Measurements from ENCODE around the gene DPYSL5.
"Not testable (repeated sequence)": the region's sequence is repeated elsewhere in the genome, so short reads cannot be mapped to it uniquely, and the experiment has no call there.

Gene DPYSL5

GRCh38 chr2:26847655-26848335 is at the start of gene DPYSL5:
DPYSL5 (plus strand) TSS chr2:26848132; CDS start chr2:26898500, 50,368 bp downstream.
- DNase-seq, result peak; percentile 98

GRCh38 chr2:26801328-26801727 is 46.6 kb upstream of the DPYSL5 start:
- DNase-seq, result no peak

- no peak for DNase-seq
Observed at GRCh38 chr2:26801796-26802195, 46.1 kb upstream of the DPYSL5 start.

- DNase-seq, result no peak
Observed at GRCh38 chr2:26805241-26805676, 42.7 kb upstream of the DPYSL5 start.

- no peak for DNase-seq
Observed at GRCh38 chr2:26807788-26808460, 40.0 kb upstream of the DPYSL5 start.

GRCh38 chr2:26809211-26809610 is 38.7 kb upstream of the DPYSL5 start:
- no peak for DNase-seq

- no peak for DNase-seq
Observed at GRCh38 chr2:26809876-26810577, 37.9 kb upstream of the DPYSL5 start.

GRCh38 chr2:26811261-26811660 is 36.7 kb upstream of the DPYSL5 start:
- no peak for DNase-seq

GRCh38 chr2:26811791-26812694 is 35.9 kb upstream of the DPYSL5 start:
- no peak for DNase-seq

GRCh38 chr2:26812731-26813130 is 35.2 kb upstream of the DPYSL5 start:
- no peak for DNase-seq

GRCh38 chr2:26814072-26814765 is 33.7 kb upstream of the DPYSL5 start:
- DNase-seq, result not testable (repeated sequence)

- no peak for DNase-seq
Observed at GRCh38 chr2:26816893-26817292, 31.0 kb upstream of the DPYSL5 start.

GRCh38 chr2:26818255-26818654 is 29.7 kb upstream of the DPYSL5 start:
- no peak for DNase-seq

GRCh38 chr2:26818972-26819371 is 29.0 kb upstream of the DPYSL5 start:
- no peak for DNase-seq

GRCh38 chr2:26820932-26821331 is 27.0 kb upstream of the DPYSL5 start:
- no peak for DNase-seq

- no peak for DNase-seq
Observed at GRCh38 chr2:26822877-26823276, 25.1 kb upstream of the DPYSL5 start.

GRCh38 chr2:26838121-26838906 is 9.6 kb upstream of the DPYSL5 start:
- no peak for DNase-seq

GRCh38 chr2:26840937-26841610 is 6.9 kb upstream of the DPYSL5 start:
- DNase-seq, result peak; percentile 14

- no peak for DNase-seq
Observed at GRCh38 chr2:26843041-26843440, 4.9 kb upstream of the DPYSL5 start.

GRCh38 chr2:26845021-26845420 is 2.9 kb upstream of the DPYSL5 start:
- no peak for DNase-seq
